GM21528 (cell line): ENCODE data around the gene SHC1.
"Not testable (repeated sequence)": the region's sequence is repeated elsewhere in the genome, so short reads cannot be mapped to it uniquely, and the experiment has no call there.

Source experiments
- ATAC-seq: cut with Tn5 transposase; IDR thresholded peaks from one replicate; pipeline ENCODE4 v1.9.1; 2021; ENCODE audit warnings: mild to moderate bottlenecking, moderate library complexity; ENCODE audit not compliant: unreplicated experiment, low FRiP score

Gene SHC1

GRCh38 chr1:154996966-154997701 lies 26.6 kb upstream of the SHC1 start:
- no peak for ATAC-seq

GRCh38 chr1:154995301-154995983 lies 24.9 kb upstream of the SHC1 start:
- ATAC-seq = not testable (repeated sequence)

GRCh38 chr1:154994591-154994990 lies 24.0 kb upstream of the SHC1 start:
- ATAC-seq = no peak

GRCh38 chr1:154994269-154994587 lies 23.7 kb upstream of the SHC1 start:
- no peak for ATAC-seq

GRCh38 chr1:154993572-154994268 lies 23.2 kb upstream of the SHC1 start, which contains the start of gene LENEP:
LENEP (plus strand) TSS chr1:154993586; CDS start chr1:154993608, 22 bp downstream.
- no peak for ATAC-seq

GRCh38 chr1:154992721-154993571 lies 22.4 kb upstream of the SHC1 start:
- ATAC-seq = no peak

- ATAC-seq = no peak
Observed at GRCh38 chr1:154990276-154990675, 19.7 kb upstream of the SHC1 start.

GRCh38 chr1:154989195-154989860 lies 18.8 kb upstream of the SHC1 start:
- no peak for ATAC-seq

- no peak for ATAC-seq
Observed at GRCh38 chr1:154988058-154988954, 17.8 kb upstream of the SHC1 start.

- ATAC-seq = no peak
Observed at GRCh38 chr1:154987326-154987725, 16.8 kb upstream of the SHC1 start.

GRCh38 chr1:154986736-154987135 lies 16.2 kb upstream of the SHC1 start:
- not testable (repeated sequence) for ATAC-seq

GRCh38 chr1:154983776-154984466 lies 13.4 kb upstream of the SHC1 start:
- ATAC-seq = no peak

- ATAC-seq = peak; percentile 93
Observed at GRCh38 chr1:154982897-154983648, 12.5 kb upstream of the SHC1 start, which contains the start of gene FLAD1. FLAD1 (plus strand) TSS chr1:154983344; CDS start chr1:154983695, 351 bp downstream.

- ATAC-seq = no peak
Observed at GRCh38 chr1:154982341-154982740, 11.8 kb upstream of the SHC1 start.

- ATAC-seq = no peak
Observed at GRCh38 chr1:154978360-154978759, 7.8 kb upstream of the SHC1 start.

GRCh38 chr1:154977762-154978161 lies 7.2 kb upstream of the SHC1 start:
- ATAC-seq = not testable (repeated sequence)

GRCh38 chr1:154975409-154976059 lies 5.0 kb upstream of the SHC1 start:
- ATAC-seq = no peak
